H9 (cell line): ENCODE results near the gene KIRREL3. TPM values are rescaled to one million over a fixed set of nuclear protein-coding genes. Genes with fewer than 3 reads are reported as not detected.

Experiments used
- DNase-seq: peaks from one replicate; pipeline ENCODE4 v3.0.0-alpha.2; 2017
- H2AFZ ChIP-seq: one replicate; pipeline ENCODE4 v1.6.1; 2013; ENCODE audit warnings: mild to moderate bottlenecking, low read length, control low read depth, moderate library complexity
- H2AK5ac ChIP-seq: 2 replicates; pipeline ENCODE4 v1.6.1; 2013; ENCODE audit warnings: low read length, control low read depth, mixed read lengths; ENCODE audit not compliant: insufficient read length
- H2BK120ac ChIP-seq: one replicate; pipeline ENCODE4 v1.6.1; 2013; ENCODE audit warnings: low read depth, mild to moderate bottlenecking, low read length, control low read depth, inconsistent platforms; ENCODE audit not compliant: poor library complexity, severe bottlenecking
- H2BK12ac ChIP-seq: 2 replicates; pipeline ENCODE4 v1.6.1; 2013; ENCODE audit warnings: low read length, control low read depth, mixed read lengths, low read depth; ENCODE audit not compliant: insufficient read length
- H2BK15ac ChIP-seq: 2 replicates; pipeline ENCODE4 v1.6.1; 2013; ENCODE audit warnings: low read depth, low read length, control low read depth
- H2BK20ac ChIP-seq: one replicate; pipeline ENCODE4 v1.6.1; 2013; ENCODE audit warnings: low read depth, mild to moderate bottlenecking, low read length, control low read depth, inconsistent platforms; ENCODE audit not compliant: poor library complexity, severe bottlenecking
- H2BK5ac ChIP-seq: 2 replicates; pipeline ENCODE4 v1.6.1; 2013; ENCODE audit warnings: low read length, control low read depth, mixed read lengths; ENCODE audit not compliant: insufficient read length
- H3K14ac ChIP-seq: 2 replicates; pipeline ENCODE4 v1.6.1; 2013; ENCODE audit warnings: low read length, control low read depth; ENCODE audit not compliant: insufficient read depth
- H3K18ac ChIP-seq: 2 replicates; pipeline ENCODE4 v1.6.1; 2013; ENCODE audit warnings: low read depth, mild to moderate bottlenecking, mixed read lengths, low read length, control low read depth; ENCODE audit not compliant: insufficient read length
- H3K23ac ChIP-seq: 2 replicates; pipeline ENCODE4 v1.6.1; 2013; ENCODE audit warnings: low read length, control low read depth, mixed read lengths, low read depth; ENCODE audit not compliant: insufficient read length
- H3K23me2 ChIP-seq: 2 replicates; pipeline ENCODE4 v1.6.1; 2013; ENCODE audit warnings: low read depth, mild to moderate bottlenecking, mixed read lengths, low read length, control low read depth; ENCODE audit not compliant: insufficient read length, poor library complexity, severe bottlenecking
- H3K27ac ChIP-seq: 2 replicates; pipeline ENCODE4 v1.5.1; 2013; ENCODE audit warnings: low read length, control low read depth, mixed read lengths, low read depth; ENCODE audit not compliant: insufficient read length
- H3K27me3 ChIP-seq: 2 replicates; pipeline ENCODE4 v1.6.1; 2013; ENCODE audit warnings: low read length, control low read depth, inconsistent platforms; ENCODE audit not compliant: insufficient read depth
- H3K4ac ChIP-seq: 2 replicates; pipeline ENCODE4 v1.6.1; 2013; ENCODE audit warnings: low read depth, mild to moderate bottlenecking, control low read depth, inconsistent platforms, low read length, moderate library complexity
- H3K4me1 ChIP-seq: 2 replicates; pipeline ENCODE4 v1.6.1; 2013; ENCODE audit warnings: low read length, control low read depth, inconsistent platforms; ENCODE audit not compliant: insufficient read depth
- H3K4me2 ChIP-seq: 2 replicates; pipeline ENCODE4 v1.6.1; 2013; ENCODE audit warnings: low read length, control low read depth, mixed read lengths; ENCODE audit not compliant: insufficient read length, insufficient read depth
- H3K56ac ChIP-seq: 2 replicates; pipeline ENCODE4 v1.6.1; 2013; ENCODE audit warnings: low read depth, mild to moderate bottlenecking, mixed read lengths, low read length, control low read depth; ENCODE audit not compliant: insufficient read length
- H3K79me1 ChIP-seq: 2 replicates; pipeline ENCODE4 v1.6.1; 2013; ENCODE audit warnings: low read depth, mild to moderate bottlenecking, moderate library complexity, low read length, control low read depth, inconsistent platforms; ENCODE audit not compliant: insufficient read depth, poor library complexity, severe bottlenecking
- H3K79me2 ChIP-seq: 2 replicates; pipeline ENCODE4 v1.6.1; 2013; ENCODE audit warnings: low read length, control low read depth, inconsistent platforms; ENCODE audit not compliant: insufficient read depth
- H3K9ac ChIP-seq: 2 replicates; pipeline ENCODE4 v1.6.1; 2013; ENCODE audit warnings: low read length, control low read depth, mixed read lengths; ENCODE audit not compliant: insufficient read length; ENCODE audit errors: extremely low read depth
- H3K9me3 ChIP-seq: one replicate; pipeline ENCODE4 v1.6.1; 2013; ENCODE audit warnings: low read depth, low read length, inconsistent platforms; ENCODE audit not compliant: control insufficient read depth
- H3T11ph ChIP-seq: one replicate; pipeline ENCODE4 v1.6.1; 2013; ENCODE audit warnings: mild to moderate bottlenecking, low read length, control low read depth, inconsistent platforms
- H4K20me1 ChIP-seq: one replicate; pipeline ENCODE4 v1.6.1; 2013; ENCODE audit not compliant: control insufficient read depth, insufficient read length, insufficient read depth
- H4K5ac ChIP-seq: 2 replicates; pipeline ENCODE4 v1.6.1; 2013; ENCODE audit warnings: low read depth, mild to moderate bottlenecking, mixed read lengths, low read length, control low read depth; ENCODE audit not compliant: insufficient read length
- H4K8ac ChIP-seq: replicated peaks from 2 replicates; pipeline ENCODE4 v1.6.1; 2013; ENCODE audit warnings: low read length, control low read depth, mixed read lengths, low read depth; ENCODE audit not compliant: insufficient read length
- H4K91ac ChIP-seq: 2 replicates; pipeline ENCODE4 v1.6.1; 2013; ENCODE audit warnings: low read depth, mild to moderate bottlenecking, moderate library complexity, mixed read lengths, low read length, control low read depth; ENCODE audit not compliant: insufficient read length
- H3K27ac Mint-ChIP-seq, 3 experiments: 2 replicates in 2 of 3; 3 replicates in 1 of 3; pipeline ENCODE4 v1.8.0; 2020 to 2021; ENCODE audit warnings: mixed read lengths in 3 of 3, mild to moderate bottlenecking in 1 of 3, moderate library complexity in 1 of 3
- H3K27me3 Mint-ChIP-seq: 2 replicates; pipeline ENCODE4 v1.8.0; 2021; ENCODE audit warnings: low read depth, mild to moderate bottlenecking, moderate library complexity, mixed read lengths
- H3K36me3 Mint-ChIP-seq, 3 experiments: 2 replicates in 2 of 3; 3 replicates in 1 of 3; pipeline ENCODE4 v1.8.0; 2020 to 2021; ENCODE audit warnings: low read depth in 3 of 3, mixed read lengths in 3 of 3; ENCODE audit not compliant: insufficient read depth in 1 of 3
- H3K4me1 Mint-ChIP-seq, 2 experiments: 2 replicates each; pipeline ENCODE4 v1.8.0; 2020; ENCODE audit warnings: mixed read lengths in 2 of 2
- H3K4me3 Mint-ChIP-seq, 2 experiments: 2 replicates in 1 of 2; 3 replicates in 1 of 2; pipeline ENCODE4 v1.8.0; 2020 to 2021; ENCODE audit warnings: mild to moderate bottlenecking in 2 of 2, mixed read lengths in 2 of 2, moderate library complexity in 1 of 2
- H3K9me3 Mint-ChIP-seq, 2 experiments: 2 replicates in 1 of 2; 3 replicates in 1 of 2; pipeline ENCODE4 v1.8.0; 2020; ENCODE audit warnings: mild to moderate bottlenecking in 2 of 2, mixed read lengths in 2 of 2, moderate library complexity in 1 of 2
- WGBS: extraction: QIAGEN DNeasy Blood & Tissue Kit; methylation state at CpG from one replicate; pipeline ENCODE4 v1.1.7; 2013; ENCODE audit warnings: missing lambda C conversion rate, low lambda C conversion rate, mixed read lengths; ENCODE audit not compliant: insufficient read length; ENCODE audit errors: extremely low coverage; 5-methylcytosine and 5-hydroxymethylcytosine counted together
- total RNA-seq: library from RNA; stranded (reverse); gene quantifications from 2 replicates; pipeline ENCODE4 v1.2.1, GENCODE V29; 2021
- TF ChIP-seq, protein P1 (sequence below): fragments of 200-600 bp; sonication (generic); conservative IDR thresholded peaks from 3 replicates; pipeline ENCODE4 v1.8.0; 2021; ENCODE audit warnings: antibody characterized with exemption, mild to moderate bottlenecking

The KIRREL3 gene
- total RNA-seq, 1 experiment from 2014 or later: 0.17 TPM

GRCh38 chr11:126683766-126684728 is 316.5 kb downstream of the KIRREL3 start:
- no peaks in the 10 kb centered on the region for H3K27me3 ChIP-seq
- no peak overlapping the region for H2BK120ac ChIP-seq
- H3K23ac ChIP-seq: no peak overlapping the region
- no peak overlapping the region for H2BK15ac ChIP-seq
- no peak overlapping the region for H2BK12ac ChIP-seq
- no peak overlapping the region for H2AK5ac ChIP-seq
- H3K9me3 Mint-ChIP-seq: no peaks in the 10 kb centered on the region
- H3K36me3 Mint-ChIP-seq: no peaks in the 10 kb centered on the region; a peak in 1 of 7 replicates
- H3K18ac ChIP-seq: no peak overlapping the region
- no peaks in the 10 kb centered on the region for H4K20me1 ChIP-seq
- H3K79me1 ChIP-seq: no peaks in the 10 kb centered on the region
- no peak overlapping the region for H2AFZ ChIP-seq
- no peak overlapping the region for H3K27ac ChIP-seq
- H3T11ph ChIP-seq: no peak overlapping the region
- no peak overlapping the region for H4K5ac ChIP-seq
- H3K79me2 ChIP-seq: no peaks in the 10 kb centered on the region
- H2BK20ac ChIP-seq: no peak overlapping the region
- WGBS: no CpG with 5 or more reads among the region's 19 CpGs
- H3K4me3 Mint-ChIP-seq: no peak overlapping the region
- H3K4ac ChIP-seq: no peak overlapping the region
- H3K4me1 ChIP-seq: peaks cover 6% of the 10 kb centered on the region; the same call in 1 of the 2 replicates
- H3K14ac ChIP-seq: no peak overlapping the region
- H3K56ac ChIP-seq: no peak overlapping the region
- H3K9me3 ChIP-seq: no peaks in the 10 kb centered on the region
- no peak for DNase-seq
- no peak overlapping the region for H3K9ac ChIP-seq
- peaks cover 19 to 21% of the 10 kb centered on the region in 2 experiments for H3K4me1 Mint-ChIP-seq
- TF ChIP-seq, protein P1, sequence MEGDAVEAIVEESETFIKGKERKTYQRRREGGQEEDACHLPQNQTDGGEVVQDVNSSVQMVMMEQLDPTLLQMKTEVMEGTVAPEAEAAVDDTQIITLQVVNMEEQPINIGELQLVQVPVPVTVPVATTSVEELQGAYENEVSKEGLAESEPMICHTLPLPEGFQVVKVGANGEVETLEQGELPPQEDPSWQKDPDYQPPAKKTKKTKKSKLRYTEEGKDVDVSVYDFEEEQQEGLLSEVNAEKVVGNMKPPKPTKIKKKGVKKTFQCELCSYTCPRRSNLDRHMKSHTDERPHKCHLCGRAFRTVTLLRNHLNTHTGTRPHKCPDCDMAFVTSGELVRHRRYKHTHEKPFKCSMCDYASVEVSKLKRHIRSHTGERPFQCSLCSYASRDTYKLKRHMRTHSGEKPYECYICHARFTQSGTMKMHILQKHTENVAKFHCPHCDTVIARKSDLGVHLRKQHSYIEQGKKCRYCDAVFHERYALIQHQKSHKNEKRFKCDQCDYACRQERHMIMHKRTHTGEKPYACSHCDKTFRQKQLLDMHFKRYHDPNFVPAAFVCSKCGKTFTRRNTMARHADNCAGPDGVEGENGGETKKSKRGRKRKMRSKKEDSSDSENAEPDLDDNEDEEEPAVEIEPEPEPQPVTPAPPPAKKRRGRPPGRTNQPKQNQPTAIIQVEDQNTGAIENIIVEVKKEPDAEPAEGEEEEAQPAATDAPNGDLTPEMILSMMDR: no peak
- no peaks in the 10 kb centered on the region for H3K23me2 ChIP-seq
- peaks cover 15% of the 10 kb centered on the region for H3K27me3 Mint-ChIP-seq
- no peak overlapping the region for H4K8ac ChIP-seq
- no peak overlapping the region for H2BK5ac ChIP-seq
- no peak overlapping the region for H3K27ac Mint-ChIP-seq
- H4K91ac ChIP-seq: no peak overlapping the region
- no peak overlapping the region for H3K4me2 ChIP-seq
